HG03460 (cell line): ENCODE results near the gene ZFAND3.
"Not testable (repeated sequence)": the region's sequence is repeated elsewhere in the genome, so short reads cannot be mapped to it uniquely, and the experiment has no call there.

ENCODE experiments used
- ATAC-seq: cut with Tn5 transposase; IDR thresholded peaks from one replicate; pipeline ENCODE4 v1.9.1; 2021; ENCODE audit not compliant: unreplicated experiment

The ZFAND3 gene

DNA sequence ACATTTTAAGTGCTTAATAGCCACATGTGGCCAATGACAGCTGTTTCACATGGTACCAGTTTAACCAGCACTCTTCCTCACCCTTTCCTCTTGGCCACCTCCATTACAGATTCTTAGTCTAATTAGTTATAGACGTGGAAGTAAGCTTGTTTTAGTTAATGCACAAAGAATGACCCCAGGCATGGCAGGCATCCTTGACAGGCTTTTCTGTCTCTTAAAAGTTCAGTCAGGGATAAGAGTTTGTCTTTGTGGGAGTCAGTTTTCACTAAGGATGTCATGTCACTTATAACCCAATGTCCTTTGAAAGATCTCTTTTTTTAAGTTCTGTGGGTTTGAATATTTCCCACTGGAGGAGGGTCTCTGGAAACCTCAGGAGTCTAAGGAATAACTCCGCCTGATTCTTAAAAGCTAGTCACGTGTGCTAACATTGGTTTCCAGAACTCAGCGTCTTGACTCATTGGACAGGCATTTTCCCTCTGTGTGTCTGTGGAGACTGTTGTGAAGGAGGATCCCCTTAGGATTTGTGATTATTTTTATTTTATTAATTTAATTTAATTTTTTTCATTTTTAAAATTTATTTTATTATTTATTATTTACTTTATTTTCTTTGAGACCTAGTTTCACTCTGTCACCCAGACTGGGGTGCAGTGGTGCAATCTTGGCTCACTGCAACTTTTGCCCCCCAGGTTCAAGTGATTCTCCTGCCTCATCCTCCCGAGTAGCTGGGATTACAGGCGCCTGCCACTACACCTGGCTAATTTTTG lies 171.4 kb downstream of the ZFAND3 start:
- ATAC-seq, result no peak

DNA sequence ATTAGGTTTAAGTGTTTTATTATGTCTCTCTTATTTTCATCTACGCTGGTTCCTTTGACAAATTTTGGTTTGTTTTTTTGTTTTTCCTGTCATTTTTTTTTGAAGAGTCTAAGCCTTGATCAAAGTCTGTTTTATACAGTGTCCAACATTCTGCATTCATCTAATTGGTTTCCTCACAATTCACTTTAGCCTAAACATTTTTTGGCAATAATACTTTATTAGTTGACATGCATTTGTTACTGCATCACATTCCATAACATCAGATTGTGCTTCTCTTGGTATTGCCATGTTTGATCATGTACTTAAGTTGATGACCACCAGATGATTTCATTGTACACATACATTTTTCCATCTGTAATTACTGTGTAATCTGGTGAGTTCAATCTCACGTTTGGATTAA lies 173.2 kb downstream of the ZFAND3 start:
- no peak for ATAC-seq

DNA sequence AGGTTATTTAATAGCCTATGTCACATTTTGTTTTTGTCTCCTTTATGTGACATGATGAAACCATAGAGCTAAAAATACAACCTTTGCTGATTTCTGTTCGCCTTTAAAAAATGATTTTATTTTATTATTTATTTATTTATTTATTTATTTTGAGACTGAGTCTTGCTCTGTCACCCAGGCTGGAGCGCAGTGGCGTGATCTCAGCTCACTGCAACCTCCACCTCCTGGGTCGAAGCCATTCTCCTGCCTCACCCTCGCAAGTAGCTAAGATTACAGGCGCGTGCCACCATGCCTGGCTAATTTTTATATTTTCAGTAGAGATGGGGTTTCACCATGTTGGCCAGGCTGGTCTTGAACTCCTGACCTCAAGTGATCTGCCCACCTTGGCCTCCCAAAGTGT lies 173.7 kb downstream of the ZFAND3 start:
- not testable (repeated sequence) for ATAC-seq

DNA sequence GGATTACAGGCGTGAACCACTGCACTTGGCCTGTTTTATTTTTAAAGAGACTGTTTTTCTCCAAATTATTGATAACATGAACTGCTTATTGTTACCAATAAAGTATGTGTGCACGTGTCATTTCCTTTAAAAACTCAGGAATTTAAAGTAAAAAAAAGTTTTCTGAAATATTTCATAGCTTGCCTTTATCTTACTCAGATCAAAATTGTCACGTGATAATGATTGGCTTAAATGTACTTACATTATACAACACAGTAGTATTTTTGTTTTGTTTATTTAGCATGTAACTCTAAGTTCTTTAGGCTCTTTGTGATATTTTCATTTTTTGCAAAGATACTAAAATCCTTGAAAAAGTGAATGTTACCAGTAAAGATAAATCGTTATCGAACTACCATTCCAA lies 174.1 kb downstream of the ZFAND3 start:
- no peak for ATAC-seq

DNA sequence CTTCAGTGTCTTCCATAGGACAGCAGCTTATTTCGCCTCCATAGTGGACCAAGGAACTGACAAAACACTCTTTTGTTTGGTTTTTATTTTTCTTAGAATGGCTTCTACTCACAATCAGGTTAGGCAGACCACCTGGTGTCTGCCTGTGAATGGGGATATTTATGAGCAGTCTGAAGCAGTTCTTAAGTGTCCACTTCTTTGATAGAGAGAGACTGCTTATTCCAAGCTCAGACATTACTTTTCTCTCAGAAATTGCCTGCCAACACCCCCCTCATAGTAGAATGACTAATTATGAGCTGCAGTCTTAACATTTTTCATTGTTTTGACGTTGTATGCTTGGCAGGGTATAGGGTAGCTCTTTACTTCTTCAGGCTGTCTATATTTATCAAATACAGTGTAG lies 174.7 kb downstream of the ZFAND3 start:
- no peak for ATAC-seq

DNA sequence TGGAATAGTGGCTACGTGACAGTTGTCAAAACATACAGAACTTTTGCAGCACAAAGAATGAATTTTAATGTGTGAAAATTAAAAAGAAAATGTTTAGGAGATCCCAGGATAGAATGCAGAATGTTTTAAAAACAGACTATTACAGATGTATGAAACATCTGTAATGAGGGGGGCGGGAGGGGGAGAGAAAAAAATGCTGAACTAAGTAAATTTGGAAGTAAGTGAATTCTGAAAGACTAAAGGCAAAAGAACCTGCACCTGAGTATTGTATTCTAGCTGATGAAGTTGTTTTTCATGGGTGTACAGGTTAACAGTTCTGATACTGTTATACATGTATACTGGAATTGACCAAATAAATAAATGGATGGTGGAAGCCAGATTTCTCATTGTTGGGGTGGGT lies 178.8 kb downstream of the ZFAND3 start:
- no peak for ATAC-seq

DNA sequence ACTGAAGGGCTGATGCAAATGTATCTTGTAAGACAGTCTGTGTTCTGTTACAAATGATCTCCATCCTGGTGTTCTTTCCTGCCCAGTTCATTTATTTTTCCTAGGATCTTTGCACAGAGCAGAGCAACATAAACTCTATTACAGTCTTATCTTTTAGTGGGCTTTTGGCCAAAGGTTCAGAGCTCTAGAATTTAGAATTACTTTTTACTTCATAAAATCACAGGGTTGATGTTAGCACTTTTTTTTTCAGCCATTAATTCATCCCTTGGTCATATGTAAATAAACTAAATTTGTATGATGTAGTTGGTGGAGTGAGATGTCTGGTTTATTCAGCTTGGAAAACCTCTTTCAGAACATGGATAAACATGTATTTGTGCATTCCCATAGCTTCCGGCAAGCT lies 181.9 kb downstream of the ZFAND3 start:
- ATAC-seq, result no peak

- ATAC-seq, result no peak
Observed at GRCh38 chr6:38004908-38005307, 185.4 kb downstream of the ZFAND3 start.

GRCh38 chr6:38011937-38012336 lies 192.4 kb downstream of the ZFAND3 start:
- ATAC-seq, result no peak

GRCh38 chr6:38012573-38012972 lies 193.0 kb downstream of the ZFAND3 start:
- no peak for ATAC-seq

GRCh38 chr6:38015341-38015740 lies 195.8 kb downstream of the ZFAND3 start:
- ATAC-seq, result no peak

DNA sequence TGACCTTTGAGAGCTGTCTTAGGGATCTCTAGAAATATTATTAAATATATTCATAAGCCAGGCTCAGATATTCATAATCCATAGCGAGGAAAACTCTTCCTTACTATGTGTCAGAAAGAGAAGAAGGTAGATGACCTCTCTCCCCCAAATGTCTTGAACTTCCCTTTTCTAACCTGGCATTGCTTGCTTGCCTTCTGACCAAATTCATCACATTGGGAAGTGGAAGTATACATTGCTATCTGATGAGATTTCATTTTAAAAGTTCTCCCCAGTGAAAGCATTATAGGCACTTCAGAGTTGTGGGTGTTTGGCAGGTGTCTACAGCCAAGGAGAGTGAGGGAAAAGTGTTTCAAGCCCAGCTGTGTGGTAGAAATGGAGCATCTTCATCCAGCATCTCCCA lies 197.3 kb downstream of the ZFAND3 start:
- ATAC-seq, result no peak

DNA sequence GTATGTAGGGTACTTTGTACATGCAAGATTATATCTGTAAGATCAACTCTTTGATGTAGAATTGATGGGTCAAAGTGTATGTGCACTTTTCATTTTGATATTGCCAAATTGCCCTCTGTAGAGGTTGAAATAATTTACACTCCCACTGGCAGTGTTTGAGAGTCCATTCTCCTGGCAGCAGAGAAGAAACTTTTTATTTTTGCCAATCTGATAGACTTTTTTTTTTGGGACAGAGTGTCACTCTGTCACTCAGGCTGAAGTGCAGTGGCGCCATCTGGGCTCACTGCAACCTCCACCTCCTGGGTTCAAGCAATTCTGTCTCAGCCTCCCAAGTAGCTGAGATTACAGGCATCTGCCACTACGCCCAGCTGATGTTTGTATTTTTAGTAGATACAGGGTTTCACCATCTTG lies 199.2 kb downstream of the ZFAND3 start:
- no peak for ATAC-seq

DNA sequence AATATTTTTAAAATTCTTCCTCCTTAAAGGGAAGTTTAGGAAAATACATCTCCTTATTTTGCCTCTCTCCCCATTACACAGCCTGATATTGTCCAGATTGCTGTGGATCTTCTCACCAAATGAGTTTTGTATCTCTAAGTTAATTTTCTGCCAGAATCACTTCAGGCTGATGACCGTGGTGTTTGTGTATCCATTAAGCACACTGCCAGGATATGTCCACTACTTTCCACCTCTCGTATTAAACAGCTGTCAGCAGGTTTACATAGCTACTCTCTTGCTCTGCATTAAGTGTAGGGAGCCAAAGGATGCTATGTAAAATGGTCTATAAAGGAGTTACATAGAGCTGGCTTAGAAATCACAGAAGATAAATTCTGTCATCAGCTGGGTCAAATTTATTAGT lies 201.1 kb downstream of the ZFAND3 start:
- no peak for ATAC-seq

DNA sequence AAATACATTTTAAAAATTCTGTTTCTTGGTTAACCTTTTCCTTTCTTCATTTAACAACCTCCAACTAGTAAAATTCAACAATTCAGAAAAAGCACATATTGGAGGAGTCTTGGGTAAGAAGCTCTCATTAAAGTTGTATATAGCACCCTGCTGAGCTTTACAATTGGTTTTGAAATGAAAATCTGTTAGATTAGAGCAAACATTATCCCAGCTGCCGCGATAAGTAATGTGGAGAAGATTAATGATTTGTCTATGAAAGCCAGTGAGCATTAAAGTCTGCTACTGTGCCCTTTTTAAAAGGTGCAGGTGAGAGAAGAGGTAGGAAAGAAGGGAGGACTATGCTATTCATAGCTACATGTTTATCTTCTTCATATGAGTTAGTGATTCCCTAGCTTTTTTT lies 201.5 kb downstream of the ZFAND3 start:
- ATAC-seq, result no peak

- ATAC-seq, result no peak
Observed at GRCh38 chr6:38021571-38021970, 202.0 kb downstream of the ZFAND3 start.

- no peak for ATAC-seq
Observed at GRCh38 chr6:38022688-38023087, 203.2 kb downstream of the ZFAND3 start.

- ATAC-seq, result no peak
Observed at GRCh38 chr6:38024908-38025307, 205.4 kb downstream of the ZFAND3 start.

- ATAC-seq, result no peak
Observed at GRCh38 chr6:38025451-38025850, 205.9 kb downstream of the ZFAND3 start.

GRCh38 chr6:38027685-38028373 lies 208.3 kb downstream of the ZFAND3 start:
- no peak for ATAC-seq

GRCh38 chr6:38030380-38030779 lies 210.9 kb downstream of the ZFAND3 start:
- ATAC-seq, result no peak

DNA sequence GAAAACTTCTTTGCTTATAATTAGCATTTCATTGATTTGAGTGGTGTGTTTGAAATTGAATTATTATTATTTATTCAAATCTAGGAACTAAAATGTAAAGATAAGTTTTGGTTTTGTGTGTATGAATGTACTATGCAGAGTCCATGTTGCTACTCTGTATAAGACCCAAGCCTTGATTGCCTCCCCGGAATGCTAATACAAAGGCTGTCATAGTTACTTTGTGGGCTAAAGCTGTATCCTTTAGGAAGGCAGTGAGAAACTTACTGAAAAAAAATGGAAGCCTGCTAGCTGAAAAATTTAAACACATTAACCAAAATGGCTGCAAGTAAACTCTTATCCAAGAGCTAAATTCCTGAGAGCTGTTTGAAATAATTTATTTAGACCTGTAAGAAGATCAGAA lies 213.3 kb downstream of the ZFAND3 start:
- ATAC-seq, result no peak
